GM12878 (cell line): Measurements from ENCODE around the gene CHAC2.

Source experiments
- BRCA1 ChIP-seq: IDR thresholded peaks from 2 replicates; pipeline ENCODE4 v1.6.1; 2011; ENCODE audit warnings: low read depth, low read length, improper control_type of control experiment
- CREB1 ChIP-seq: IDR thresholded peaks from 2 replicates; pipeline ENCODE4 v1.6.1; 2012; ENCODE audit warnings: low read depth, mild to moderate bottlenecking, inconsistent platforms
- CTCF ChIP-seq, 3 experiments: IDR thresholded peaks in 2 of 3; conservative IDR thresholded peaks in 1 of 3; 2 replicates each; pipeline ENCODE4 v1.5.1; 2011; ENCODE audit warnings: low read depth in 3 of 3, low read length in 3 of 3, mild to moderate bottlenecking in 3 of 3, control low read depth in 2 of 3, moderate library complexity in 2 of 3, inconsistent platforms in 1 of 3, mixed read lengths in 1 of 3; ENCODE audit not compliant: control insufficient read depth in 2 of 3, insufficient read depth in 1 of 3; ENCODE audit errors: extremely low read depth in 1 of 3
- EGR1 ChIP-seq, 2 experiments: IDR thresholded peaks; 1 replicate in 1 of 2; 2 replicates in 1 of 2; pipeline ENCODE4 v1.6.1; 2011 to 2012; ENCODE audit warnings: low read depth in 2 of 2, low read length in 2 of 2, borderline replicate concordance in 1 of 2, mild to moderate bottlenecking in 1 of 2, moderate library complexity in 1 of 2
- EP300 ChIP-seq, 2 experiments: fragments of 150-350 bp in 1 of 2; IDR thresholded peaks; 2 replicates each; pipeline ENCODE4 v1.6.1; 2011 to 2012; ENCODE audit warnings: low read depth in 2 of 2, low read length in 2 of 2, borderline replicate concordance in 1 of 2, improper control_type of control experiment in 1 of 2, inconsistent platforms in 1 of 2; ENCODE audit not compliant: control insufficient read depth in 1 of 2
- EZH2 ChIP-seq: IDR thresholded peaks from 2 replicates; pipeline ENCODE4 v1.6.1; 2012; ENCODE audit warnings: low read depth, mild to moderate bottlenecking, control low read depth, inconsistent platforms, low read length, borderline replicate concordance; ENCODE audit not compliant: control insufficient read depth
- GABPA ChIP-seq: IDR thresholded peaks from 2 replicates; pipeline ENCODE4 v1.6.1; 2014; ENCODE audit warnings: antibody characterized with exemption, low read depth, mild to moderate bottlenecking, inconsistent platforms
- JUND ChIP-seq: IDR thresholded peaks from 2 replicates; pipeline ENCODE4 v1.6.1; 2012; ENCODE audit warnings: low read depth, mild to moderate bottlenecking, low read length, improper control_type of control experiment, moderate library complexity
- NFIC ChIP-seq: IDR thresholded peaks from 2 replicates; pipeline ENCODE4 v1.6.1; 2012; ENCODE audit warnings: low read depth, mild to moderate bottlenecking, inconsistent platforms, low read length, moderate library complexity
- POLR2A ChIP-seq: IDR thresholded peaks from 2 replicates; pipeline ENCODE4 v1.6.1; 2011; ENCODE audit warnings: low read depth, mild to moderate bottlenecking, low read length
- POLR2AphosphoS5 ChIP-seq: IDR thresholded peaks from 2 replicates; pipeline ENCODE4 v1.6.1; 2011; ENCODE audit warnings: mild to moderate bottlenecking, low read length, inconsistent platforms
- RAD21 ChIP-seq: IDR thresholded peaks from 2 replicates; pipeline ENCODE4 v1.6.1; 2011; ENCODE audit warnings: mild to moderate bottlenecking, low read depth, low read length, moderate library complexity; ENCODE audit not compliant: insufficient read depth
- YY1 ChIP-seq: IDR thresholded peaks from 2 replicates; pipeline ENCODE4 v1.6.1; 2011; ENCODE audit warnings: low read depth, mild to moderate bottlenecking, low read length

GRCh38 chr2:53767405-53768241 lies at the start of gene CHAC2:
- TF ChIP-seq CTCF (IDR thresholded peaks at IDR 0.05 in 2 of 3, conservative IDR thresholded peaks at IDR 0.05 in 1 of 3; ENCODE audit: control insufficient read depth in 2 of 3, extremely low read depth in 1 of 3, insufficient read depth in 1 of 3, low read depth in 3 of 3, low read length in 3 of 3): peak in 1 of 3 experiments; percentile 31; a peak in 2 of 6 replicates
- no peak for TF ChIP-seq EGR1 (IDR thresholded peaks at IDR 0.05; ENCODE audit: borderline replicate concordance in 1 of 2, low read depth in 2 of 2, low read length in 2 of 2)
- peak; percentile 94 for TF ChIP-seq POLR2AphosphoS5
- no peak for TF ChIP-seq JUND
- TF ChIP-seq RAD21: no peak
- TF ChIP-seq EP300 (IDR thresholded peaks at IDR 0.05; ENCODE audit: borderline replicate concordance in 1 of 2, control insufficient read depth in 1 of 2, low read depth in 2 of 2, low read length in 2 of 2): no peak
- TF ChIP-seq GABPA: peak; percentile 31; the same call in 1 of the 2 replicates
- peak; percentile 91 for TF ChIP-seq POLR2A
- no peak for TF ChIP-seq EZH2
- TF ChIP-seq NFIC: no peak
- peak; percentile 58 for TF ChIP-seq CREB1
- TF ChIP-seq YY1: peak; percentile 79; the same call in 1 of the 2 replicates
- peak; percentile 47; the same call in 1 of the 2 replicates for TF ChIP-seq BRCA1
